Metanephros (tissue), 1 donor: ENCODE data around the gene NDP. TPM values are rescaled to one million over a fixed set of nuclear protein-coding genes. Genes with fewer than 3 reads are reported as not detected.

ENCODE experiments used
- total RNA-seq: library from RNA; depleted of rRNA; stranded (reverse); fragments of >200 nt; gene quantifications from one replicate; pipeline ENCODE4 v1.2.3, GENCODE V29; 2014

NDP gene
- total RNA-seq: 5.1 TPM

GRCh38 chrX:43973249-43974099 is at the start of gene NDP:
Gene NDP, minus strand, starts transcription at chrX:43973390. Its CDS starts 14,745 bp downstream, at chrX:43958645.

Other genes starting within 250 kb of the NDP start
- 12.9 TPM for gene MAOB, start 90.9 kb downstream of the NDP start, total RNA-seq